Ovary (tissue), 9 donors: ENCODE results near the gene RIPK1. TPM values are rescaled to one million over a fixed set of nuclear protein-coding genes. Genes with fewer than 3 reads are reported as not detected.

Source experiments
- DNase-seq, 5 donors: peaks; one replicate each; pipeline ENCODE4 v3.0.0-alpha.2; 2019 to 2020
- H3K27ac ChIP-seq, 2 donors: fragments of 200-600 bp; one replicate each; pipeline versions ENCODE4 v1.5.1 to v1.8.0; 2019 to 2022
- H3K27me3 ChIP-seq: fragments of 200-600 bp; one replicate; pipeline ENCODE4 v1.8.0; 2022
- H3K36me3 ChIP-seq: fragments of 200-600 bp; sonication (generic); one replicate; pipeline ENCODE4 v1.5.1; 2019
- H3K4me1 ChIP-seq: one replicate; pipeline ENCODE4 v1.8.1; 2013; ENCODE audit warnings: mild to moderate bottlenecking, moderate library complexity; ENCODE audit not compliant: insufficient read depth
- H3K4me3 ChIP-seq: fragments of 200-600 bp; sonication (generic); one replicate; pipeline ENCODE4 v1.5.1; 2017
- H3K9me3 ChIP-seq, 2 donors: fragments of 200-600 bp in 1 of 2; sonication (generic) in 1 of 2; one replicate each; pipeline versions ENCODE4 v1.5.1 to v1.8.1; 2013 to 2019; ENCODE audit warnings: mild to moderate bottlenecking in 1 of 2, moderate library complexity in 1 of 2
- CTCF ChIP-seq, 3 donors: fragments of 450-650 bp in 2 of 3; fragments of 200-600 bp in 1 of 3; IDR thresholded peaks; one replicate each; pipeline versions ENCODE4 v1.5.1 to v1.8.0; 2016 to 2022; ENCODE audit warnings: antibody characterized with exemption in 3 of 3, mild to moderate bottlenecking in 1 of 3
- EP300 ChIP-seq: sonication (generic); formaldehyde crosslinking; IDR thresholded peaks from one replicate; pipeline ENCODE4 v1.6.1; 2017; ENCODE audit warnings: antibody characterized with exemption
- POLR2A ChIP-seq: fragments of 450-650 bp; IDR thresholded peaks from one replicate; pipeline ENCODE4 v1.6.1; 2017; ENCODE audit warnings: antibody characterized with exemption, mild to moderate bottlenecking, moderate library complexity
- WGBS, 3 donors: extraction: QIAGEN DNeasy Blood & Tissue Kit in 1 of 3; methylation state at CpG; one replicate each; pipeline versions ENCODE4 v1.1.5 to v1.1.7; 2013 to 2017; 5-methylcytosine and 5-hydroxymethylcytosine counted together
- intact Hi-C, 4 donors: fragments of 100-400 bp; cut with DNase I; formaldehyde crosslinking; loops; one replicate each; pipeline versions ENCODE4 v1.11.0 to v1.15.1; 2022 to 2023
- polyA plus RNA-seq, 2 donors: library from polyadenylated mRNA; stranded (reverse); fragments of 200-250 nt in 1 of 2; fragments of 350-450 nt in 1 of 2; fragmentation: Illumina TruSeq in 1 of 2; extraction: RNeasy Lipid Tissue Mini Kit (QIAGEN cat#74804) in 1 of 2; gene quantifications; one replicate each; pipeline ENCODE4 v1.2.3, GENCODE V29; 2013 to 2014
- total RNA-seq, 7 donors: library from RNA; depleted of rRNA in 2 of 7; stranded (reverse); fragments of >200 nt in 2 of 7; fragmentation: NEBNext Ultra II Directional in 3 of 7; extraction: Animal tissue kit (Norgen Biotek cat#: 25700) in 3 of 7; gene quantifications; one replicate each; pipeline versions ENCODE4 v1.1.0 to v1.2.4, GENCODE V29; 2016 to 2023
- donor health status: DM: no; HTN: no; CAD: no; lungs with moderate emphysema.
- donor health status: DM: no; HTN: no; CAD: no.
- donor health status: Bipolar disorder and iron deficiency.
- donor health status: DM: yes; HTN: yes; CAD: no.
- donor health status: DM: no; HTN: no; CAD: no.
- donor health status: DM: yes; HTN: yes; CAD: no.

The RIPK1 gene
- total and polyA plus RNA-seq, 9 donors = 10.4 to 29.1 (median 15.1) TPM

- H3K4me3 ChIP-seq = no peak overlapping the region
- H3K4me1 ChIP-seq = no peaks in the 10 kb centered on the region
- H3K9me3 ChIP-seq = no peaks in the 10 kb centered on the region
- intact Hi-C loops = no loop called here
- DNase-seq = no peak
- no peaks in the 10 kb centered on the region for H3K27me3 ChIP-seq
- 97% methylated on average over 2 of the region's 2 CpGs for WGBS, 3 donors
- TF ChIP-seq CTCF (IDR thresholded peaks at IDR 0.05) (no peak), EP300 (no peak), POLR2A (no peak)
- no peak overlapping the region for H3K27ac ChIP-seq
- no peaks in the 10 kb centered on the region for H3K36me3 ChIP-seq
Observed at GRCh38 chr6:3094815-3095214, 26.5 kb downstream of the RIPK1 start.

DNA sequence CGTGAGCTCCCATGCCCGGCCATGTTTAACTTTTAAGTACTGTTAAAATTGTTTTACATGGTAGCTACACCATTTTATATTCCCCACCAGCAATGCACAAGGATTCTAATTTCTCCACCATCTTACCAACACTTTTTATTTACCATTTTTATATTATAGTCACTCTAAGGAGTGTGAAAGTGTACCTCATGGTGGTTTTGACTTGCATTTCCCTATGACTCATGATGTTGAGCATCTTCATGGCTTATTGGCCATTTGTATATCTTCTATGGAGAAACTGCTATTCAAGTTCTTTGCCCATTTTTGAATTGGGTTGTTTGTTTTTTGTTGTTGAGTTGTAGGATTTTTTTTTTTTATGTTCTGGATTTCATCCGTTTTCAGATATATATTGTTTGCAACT lies 34.6 kb downstream of the RIPK1 start:
- Histone ChIP-seq H3K27ac (no peak overlapping the region), H3K9me3 (no peaks in the 10 kb centered on the region), H3K4me3 (no peak overlapping the region), H3K4me1 (no peaks in the 10 kb centered on the region), H3K27me3 (no peaks in the 10 kb centered on the region), H3K36me3 (no peaks in the 10 kb centered on the region)
- no peak for TF ChIP-seq CTCF (IDR thresholded peaks at IDR 0.05)
- no peak for TF ChIP-seq POLR2A
- TF ChIP-seq EP300 = no peak
- WGBS, 3 donors = 88 to 94% (median 92%) methylated on average over 3 of the region's 3 CpGs
- intact Hi-C loops = no loop called here
- no peak for DNase-seq

DNA sequence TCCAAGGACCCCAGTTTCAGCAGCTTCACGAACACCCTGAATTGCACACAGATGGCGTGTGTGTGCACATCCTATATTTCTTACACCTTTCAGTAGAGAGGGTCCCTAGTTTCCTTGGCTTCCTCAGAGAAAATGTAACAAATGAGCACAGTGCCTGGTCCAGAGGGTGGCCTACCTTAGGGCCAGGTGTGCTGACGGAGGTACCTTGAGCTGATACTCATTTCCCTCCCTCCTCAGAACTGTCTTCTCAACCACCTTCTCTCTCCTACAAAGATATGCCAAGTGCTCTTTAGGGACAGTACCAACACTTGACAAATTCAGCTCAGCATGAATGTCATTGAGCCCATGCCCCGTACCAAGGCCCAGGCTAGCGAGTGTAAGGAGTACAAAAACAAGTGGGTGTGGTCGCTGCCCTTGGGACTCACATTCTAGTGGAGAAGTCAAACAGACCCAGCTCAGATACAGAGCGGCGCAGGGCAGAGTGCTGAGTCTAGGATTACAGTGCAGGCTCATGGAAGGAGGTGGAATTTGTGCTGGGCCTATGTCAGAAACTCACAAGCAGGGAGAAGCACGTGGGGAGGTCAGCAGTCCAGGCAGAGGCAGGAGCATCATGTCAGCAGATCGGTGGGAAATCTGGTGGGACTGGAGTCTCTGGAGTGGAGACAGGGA lies 40.6 kb downstream of the RIPK1 start:
- Histone ChIP-seq H3K27ac (no peak overlapping the region), H3K27me3 (no peaks in the 10 kb centered on the region), H3K4me3 (no peak overlapping the region), H3K4me1 (no peaks in the 10 kb centered on the region), H3K36me3 (no peaks in the 10 kb centered on the region), H3K9me3 (no peaks in the 10 kb centered on the region)
- TF ChIP-seq EP300 (no peak), CTCF (IDR thresholded peaks at IDR 0.05) (no peak), POLR2A (no peak)
- no peak for DNase-seq
- WGBS, 3 donors = 79 to 86% (median 82%) methylated on average over 10 of the region's 10 CpGs
- intact Hi-C loops = no loop called here

DNA sequence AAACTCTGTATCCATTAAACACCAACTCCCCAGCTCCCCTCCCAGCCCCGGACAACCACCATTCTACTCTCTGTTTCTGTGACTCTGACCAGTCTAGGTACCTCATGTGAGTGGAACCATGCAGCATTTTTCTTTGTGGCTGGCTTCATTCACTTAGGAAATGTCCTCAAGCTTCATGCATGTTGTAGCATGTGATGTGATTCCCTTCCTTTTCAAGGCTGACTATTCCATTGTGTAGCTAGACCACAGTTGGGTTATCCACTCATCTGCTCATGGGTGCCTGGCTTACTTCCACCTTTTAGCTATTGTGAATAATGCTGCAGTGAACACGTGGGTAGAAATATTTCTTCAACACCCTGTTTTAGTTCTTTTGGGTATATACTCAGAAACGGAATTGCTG lies 41.5 kb downstream of the RIPK1 start:
- Histone ChIP-seq H3K27ac (no peak overlapping the region), H3K36me3 (no peaks in the 10 kb centered on the region), H3K9me3 (no peaks in the 10 kb centered on the region), H3K4me1 (no peaks in the 10 kb centered on the region), H3K4me3 (no peak overlapping the region), H3K27me3 (no peaks in the 10 kb centered on the region)
- no peak for DNase-seq
- TF ChIP-seq EP300 = no peak
- no peak for TF ChIP-seq POLR2A
- no peak for TF ChIP-seq CTCF (IDR thresholded peaks at IDR 0.05)
- intact Hi-C loops = no loop called here
- WGBS, 3 donors = 79 to 90% (median 89%) methylated on average over 3 of the region's 3 CpGs
